Measurements from ENCODE around the gene DHFR.

Gene DHFR

DNA sequence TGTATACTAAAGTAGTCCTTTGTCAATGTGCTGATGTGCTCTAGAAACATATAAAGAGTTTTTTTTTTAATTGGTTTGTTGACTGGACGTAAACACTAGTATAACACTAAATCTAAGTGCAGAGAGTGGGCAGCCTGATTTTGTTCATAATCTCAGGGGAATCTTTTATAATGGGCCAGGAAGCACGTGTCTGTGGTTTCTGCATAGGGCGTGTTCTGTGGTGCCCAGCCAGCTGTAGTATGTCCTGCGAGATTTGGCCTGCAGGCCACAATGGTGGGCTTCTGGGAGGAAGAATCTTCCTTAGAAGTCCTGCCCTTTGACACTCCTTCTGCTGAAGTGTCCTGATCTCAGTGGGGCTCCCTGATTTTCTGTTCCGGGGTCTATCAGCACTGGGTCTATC lies 49.0 kb upstream of the DHFR start:
- no peak for ATAC-seq
- TF ChIP-seq TCF4 (CRISPR knock-in tag; IDR thresholded peaks at IDR 0.05; ENCODE audit: borderline replicate concordance): no peak
- TF ChIP-seq ARNTL (CRISPR knock-in tag; IDR thresholded peaks at IDR 0.05; ENCODE audit: borderline replicate concordance, low read depth): no peak

DNA sequence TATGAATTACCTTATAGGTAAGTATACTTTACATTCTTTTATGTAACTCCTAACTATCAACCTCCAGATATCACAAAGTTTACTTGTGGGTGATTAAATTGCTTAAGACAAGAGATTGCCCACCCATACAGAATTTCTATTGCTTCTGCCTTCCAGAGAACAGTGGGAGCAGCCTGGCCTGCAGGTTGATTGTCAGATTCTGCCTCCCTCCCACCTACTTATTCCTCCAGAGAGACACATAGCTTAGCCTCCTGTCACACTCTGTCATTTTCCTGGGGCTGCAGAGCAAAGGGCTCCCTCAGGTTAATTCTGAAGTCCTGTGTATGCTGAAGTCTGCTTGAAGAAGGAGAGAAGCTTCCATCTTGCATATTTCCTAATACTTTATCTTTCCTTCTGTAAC lies 48.5 kb upstream of the DHFR start:
- TF ChIP-seq, protein P1, sequence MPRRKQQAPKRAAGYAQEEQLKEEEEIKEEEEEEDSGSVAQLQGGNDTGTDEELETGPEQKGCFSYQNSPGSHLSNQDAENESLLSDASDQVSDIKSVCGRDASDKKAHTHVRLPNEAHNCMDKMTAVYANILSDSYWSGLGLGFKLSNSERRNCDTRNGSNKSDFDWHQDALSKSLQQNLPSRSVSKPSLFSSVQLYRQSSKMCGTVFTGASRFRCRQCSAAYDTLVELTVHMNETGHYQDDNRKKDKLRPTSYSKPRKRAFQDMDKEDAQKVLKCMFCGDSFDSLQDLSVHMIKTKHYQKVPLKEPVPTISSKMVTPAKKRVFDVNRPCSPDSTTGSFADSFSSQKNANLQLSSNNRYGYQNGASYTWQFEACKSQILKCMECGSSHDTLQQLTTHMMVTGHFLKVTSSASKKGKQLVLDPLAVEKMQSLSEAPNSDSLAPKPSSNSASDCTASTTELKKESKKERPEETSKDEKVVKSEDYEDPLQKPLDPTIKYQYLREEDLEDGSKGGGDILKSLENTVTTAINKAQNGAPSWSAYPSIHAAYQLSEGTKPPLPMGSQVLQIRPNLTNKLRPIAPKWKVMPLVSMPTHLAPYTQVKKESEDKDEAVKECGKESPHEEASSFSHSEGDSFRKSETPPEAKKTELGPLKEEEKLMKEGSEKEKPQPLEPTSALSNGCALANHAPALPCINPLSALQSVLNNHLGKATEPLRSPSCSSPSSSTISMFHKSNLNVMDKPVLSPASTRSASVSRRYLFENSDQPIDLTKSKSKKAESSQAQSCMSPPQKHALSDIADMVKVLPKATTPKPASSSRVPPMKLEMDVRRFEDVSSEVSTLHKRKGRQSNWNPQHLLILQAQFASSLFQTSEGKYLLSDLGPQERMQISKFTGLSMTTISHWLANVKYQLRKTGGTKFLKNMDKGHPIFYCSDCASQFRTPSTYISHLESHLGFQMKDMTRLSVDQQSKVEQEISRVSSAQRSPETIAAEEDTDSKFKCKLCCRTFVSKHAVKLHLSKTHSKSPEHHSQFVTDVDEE (CRISPR knock-in tag; IDR thresholded peaks at IDR 0.05): no peak
- no peak for TF ChIP-seq ZNF70 (CRISPR knock-in tag; IDR thresholded peaks at IDR 0.05)
- TF ChIP-seq ZC3H10 (CRISPR knock-in tag; IDR thresholded peaks at IDR 0.05): no peak
- TF ChIP-seq ISL1 (CRISPR knock-in tag; IDR thresholded peaks at IDR 0.05): no peak
- TF ChIP-seq ESRRG (CRISPR knock-in tag; IDR thresholded peaks at IDR 0.05): no peak
- TF ChIP-seq RARB (CRISPR knock-in tag; IDR thresholded peaks at IDR 0.05): no peak
- TF ChIP-seq, protein P2, sequence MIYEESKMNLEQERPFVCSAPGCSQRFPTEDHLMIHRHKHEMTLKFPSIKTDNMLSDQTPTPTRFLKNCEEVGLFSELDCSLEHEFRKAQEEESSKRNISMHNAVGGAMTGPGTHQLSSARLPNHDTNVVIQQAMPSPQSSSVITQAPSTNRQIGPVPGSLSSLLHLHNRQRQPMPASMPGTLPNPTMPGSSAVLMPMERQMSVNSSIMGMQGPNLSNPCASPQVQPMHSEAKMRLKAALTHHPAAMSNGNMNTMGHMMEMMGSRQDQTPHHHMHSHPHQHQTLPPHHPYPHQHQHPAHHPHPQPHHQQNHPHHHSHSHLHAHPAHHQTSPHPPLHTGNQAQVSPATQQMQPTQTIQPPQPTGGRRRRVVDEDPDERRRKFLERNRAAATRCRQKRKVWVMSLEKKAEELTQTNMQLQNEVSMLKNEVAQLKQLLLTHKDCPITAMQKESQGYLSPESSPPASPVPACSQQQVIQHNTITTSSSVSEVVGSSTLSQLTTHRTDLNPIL (CRISPR knock-in tag; IDR thresholded peaks at IDR 0.05; ENCODE audit: low read depth): no peak
- TF ChIP-seq ZNF565 (CRISPR knock-in tag; conservative IDR thresholded peaks at IDR 0.05; ENCODE audit: low read depth): no peak
- no peak for TF ChIP-seq OSR1 (CRISPR knock-in tag; IDR thresholded peaks at IDR 0.05)
- TF ChIP-seq ZFP3 (CRISPR knock-in tag; IDR thresholded peaks at IDR 0.05): no peak
- TF ChIP-seq PPARA (CRISPR knock-in tag; IDR thresholded peaks at IDR 0.05; ENCODE audit: borderline replicate concordance): no peak
- ATAC-seq: no peak

DNA sequence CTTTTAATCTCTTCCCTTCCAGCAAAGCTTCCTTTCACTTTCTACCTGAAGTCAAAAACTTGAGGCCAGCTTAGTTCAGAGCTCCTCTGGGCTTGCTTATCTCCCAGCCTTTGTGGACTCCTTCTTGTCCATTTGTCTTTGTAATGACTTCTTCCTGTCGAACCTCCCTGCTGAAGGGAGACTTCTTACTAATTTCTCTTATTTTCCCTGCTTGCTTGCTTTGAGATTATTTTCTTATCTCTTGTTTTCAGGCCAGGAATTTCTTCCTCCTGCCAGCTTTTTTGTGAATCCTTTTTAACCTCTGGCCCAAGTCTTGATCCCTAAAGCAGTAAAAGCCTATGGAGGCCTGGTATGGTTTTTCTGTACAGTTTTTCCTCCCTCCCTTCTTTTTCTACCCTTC lies 46.8 kb upstream of the DHFR start:
- TF ChIP-seq ESRRG (CRISPR knock-in tag; IDR thresholded peaks at IDR 0.05) (no peak), ARNTL (CRISPR knock-in tag; IDR thresholded peaks at IDR 0.05; ENCODE audit: borderline replicate concordance, low read depth) (no peak), ZNF565 (CRISPR knock-in tag; conservative IDR thresholded peaks at IDR 0.05; ENCODE audit: low read depth) (no peak), ZFP3 (CRISPR knock-in tag; IDR thresholded peaks at IDR 0.05) (no peak), RARB (CRISPR knock-in tag; IDR thresholded peaks at IDR 0.05) (no peak), ZC3H10 (CRISPR knock-in tag; IDR thresholded peaks at IDR 0.05) (no peak), ZNF8 (CRISPR knock-in tag; IDR thresholded peaks at IDR 0.05) (no peak), ZFP30 (CRISPR knock-in tag; IDR thresholded peaks at IDR 0.05) (no peak), CSDC2 (CRISPR knock-in tag; IDR thresholded peaks at IDR 0.05) (no peak)
- TF ChIP-seq, protein P3, sequence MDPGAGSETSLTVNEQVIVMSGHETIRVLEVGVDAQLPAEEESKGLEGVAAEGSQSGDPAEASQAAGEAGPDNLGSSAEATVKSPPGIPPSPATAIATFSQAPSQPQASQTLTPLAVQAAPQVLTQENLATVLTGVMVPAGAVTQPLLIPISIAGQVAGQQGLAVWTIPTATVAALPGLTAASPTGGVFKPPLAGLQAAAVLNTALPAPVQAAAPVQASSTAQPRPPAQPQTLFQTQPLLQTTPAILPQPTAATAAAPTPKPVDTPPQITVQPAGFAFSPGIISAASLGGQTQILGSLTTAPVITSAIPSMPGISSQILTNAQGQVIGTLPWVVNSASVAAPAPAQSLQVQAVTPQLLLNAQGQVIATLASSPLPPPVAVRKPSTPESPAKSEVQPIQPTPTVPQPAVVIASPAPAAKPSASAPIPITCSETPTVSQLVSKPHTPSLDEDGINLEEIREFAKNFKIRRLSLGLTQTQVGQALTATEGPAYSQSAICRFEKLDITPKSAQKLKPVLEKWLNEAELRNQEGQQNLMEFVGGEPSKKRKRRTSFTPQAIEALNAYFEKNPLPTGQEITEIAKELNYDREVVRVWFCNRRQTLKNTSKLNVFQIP (CRISPR knock-in tag; IDR thresholded peaks at IDR 0.05; ENCODE audit: borderline replicate concordance, low read depth): no peak
- TF ChIP-seq, protein P2 (CRISPR knock-in tag; IDR thresholded peaks at IDR 0.05; ENCODE audit: low read depth): no peak
- TF ChIP-seq, protein P1 (CRISPR knock-in tag; IDR thresholded peaks at IDR 0.05): no peak
- TF ChIP-seq, protein P4, sequence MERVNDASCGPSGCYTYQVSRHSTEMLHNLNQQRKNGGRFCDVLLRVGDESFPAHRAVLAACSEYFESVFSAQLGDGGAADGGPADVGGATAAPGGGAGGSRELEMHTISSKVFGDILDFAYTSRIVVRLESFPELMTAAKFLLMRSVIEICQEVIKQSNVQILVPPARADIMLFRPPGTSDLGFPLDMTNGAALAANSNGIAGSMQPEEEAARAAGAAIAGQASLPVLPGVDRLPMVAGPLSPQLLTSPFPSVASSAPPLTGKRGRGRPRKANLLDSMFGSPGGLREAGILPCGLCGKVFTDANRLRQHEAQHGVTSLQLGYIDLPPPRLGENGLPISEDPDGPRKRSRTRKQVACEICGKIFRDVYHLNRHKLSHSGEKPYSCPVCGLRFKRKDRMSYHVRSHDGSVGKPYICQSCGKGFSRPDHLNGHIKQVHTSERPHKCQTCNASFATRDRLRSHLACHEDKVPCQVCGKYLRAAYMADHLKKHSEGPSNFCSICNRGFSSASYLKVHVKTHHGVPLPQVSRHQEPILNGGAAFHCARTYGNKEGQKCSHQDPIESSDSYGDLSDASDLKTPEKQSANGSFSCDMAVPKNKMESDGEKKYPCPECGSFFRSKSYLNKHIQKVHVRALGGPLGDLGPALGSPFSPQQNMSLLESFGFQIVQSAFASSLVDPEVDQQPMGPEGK (CRISPR knock-in tag; IDR thresholded peaks at IDR 0.05; ENCODE audit: borderline replicate concordance): no peak
- no peak for ATAC-seq
